ENCODE data around the gene SNRNP40. TPM values are rescaled to one million over a fixed set of nuclear protein-coding genes. Genes with fewer than 3 reads are reported as not detected.

Gene SNRNP40
- total and polyA plus RNA-seq, 4 donors, result 12.3 to 74.3 (median 19.8) TPM

DNA sequence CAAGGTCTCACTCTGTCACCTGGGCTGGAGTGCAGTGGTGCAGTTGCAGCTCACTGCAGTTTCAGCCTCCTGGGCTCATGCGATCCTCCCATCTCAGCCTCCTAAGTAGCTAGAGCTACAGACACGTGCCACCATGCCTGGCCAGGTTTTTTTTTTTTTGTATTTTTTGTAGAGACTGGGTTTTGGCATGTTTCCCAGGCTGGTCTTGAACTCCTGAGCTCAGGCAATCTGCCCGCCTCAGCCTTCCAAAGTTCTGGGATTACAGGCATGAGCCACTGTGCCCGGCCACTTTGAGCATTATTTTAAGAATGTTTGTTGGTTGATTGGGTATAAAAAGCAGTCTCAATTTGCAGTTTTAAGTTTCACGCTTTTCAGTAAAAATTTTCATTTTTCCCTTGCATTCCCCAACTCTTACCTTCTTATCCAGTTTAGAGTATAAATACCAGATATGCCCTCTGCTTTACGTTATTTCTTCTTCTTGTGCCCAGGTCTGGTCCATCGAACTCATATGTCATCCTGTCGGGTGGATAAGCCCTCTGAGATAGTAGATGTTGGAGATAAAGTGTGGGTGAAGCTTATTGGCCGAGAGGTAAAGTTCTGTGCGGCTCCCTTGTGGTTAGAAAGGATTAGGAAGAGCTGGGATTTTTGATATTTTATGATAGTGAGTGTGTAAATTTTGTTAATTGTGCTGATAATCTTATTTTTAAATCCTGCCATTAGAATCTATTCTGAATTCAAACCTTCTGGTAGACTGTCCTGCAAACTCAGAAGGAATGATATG, 40.3 kb upstream of the SNRNP40 start:
- TF ChIP-seq SP1 (IDR thresholded peaks at IDR 0.05), result no peak
- peak; percentile 17 to 50 for TF ChIP-seq HNF4A (conservative IDR thresholded peaks at IDR 0.05)
- WGBS, result 83% methylated on average over 10 of the region's 10 CpGs
- no peak overlapping the region for H3K27ac ChIP-seq (ENCODE audit: low read depth in 1 of 2, low read length in 2 of 2)
- DNase-seq (ENCODE audit: low spot score), result no peak
- peaks cover 0 to 3% (median 0%) of the 10 kb centered on the region in 4 donors for H3K36me3 ChIP-seq (ENCODE audit: control insufficient read depth in 4 of 4, insufficient read depth in 3 of 4, low read depth in 1 of 4, low read length in 3 of 4)
- no peak overlapping the region for H3K4me3 ChIP-seq (ENCODE audit: low read depth in 1 of 3, low read length in 3 of 3)
- no peaks in the 10 kb centered on the region for H3K9me3 ChIP-seq (ENCODE audit: control insufficient read depth in 4 of 4, low read length in 3 of 4)
- H3K4me1 ChIP-seq (ENCODE audit: control insufficient read depth in 4 of 4, insufficient read depth in 4 of 4, low read length in 3 of 4), result peaks cover 0 to 5% (median under 1%) of the 10 kb centered on the region in 4 donors
- no peak overlapping the region for H3K9ac ChIP-seq (ENCODE audit: low read depth in 1 of 2, low read length in 2 of 2)
- no peaks in the 10 kb centered on the region for H3K27me3 ChIP-seq (ENCODE audit: control insufficient read depth in 4 of 4, insufficient read depth in 4 of 4, low read length in 3 of 4)

DNA sequence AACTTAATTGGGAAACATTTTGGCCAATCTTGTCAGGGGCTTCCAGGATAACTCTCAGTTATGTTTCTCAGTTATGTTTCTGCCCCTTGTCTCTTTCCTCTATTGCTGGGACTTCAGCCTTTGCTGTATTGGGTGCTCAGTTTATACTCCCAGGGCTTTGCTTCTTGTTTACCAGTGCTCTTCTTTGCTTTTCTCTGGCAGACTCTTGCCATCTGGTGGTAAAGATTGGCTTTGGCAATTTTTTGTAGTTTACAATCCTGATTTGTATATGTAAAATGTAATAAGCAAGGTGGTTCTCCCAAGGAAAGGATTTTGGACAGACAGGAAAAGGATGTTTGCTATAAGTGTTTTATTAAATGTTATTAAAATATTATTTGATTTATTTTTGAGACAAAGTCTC, 38.4 kb upstream of the SNRNP40 start:
- peaks cover 0 to 5% (median 0%) of the 10 kb centered on the region in 4 donors for H3K4me1 ChIP-seq (ENCODE audit: control insufficient read depth in 4 of 4, insufficient read depth in 4 of 4, low read length in 3 of 4)
- TF ChIP-seq TAF1 (conservative IDR thresholded peaks at IDR 0.05) (no peak), RAD21 (IDR thresholded peaks at IDR 0.05) (peak; percentile 81 to 82)
- TF ChIP-seq, protein P1, sequence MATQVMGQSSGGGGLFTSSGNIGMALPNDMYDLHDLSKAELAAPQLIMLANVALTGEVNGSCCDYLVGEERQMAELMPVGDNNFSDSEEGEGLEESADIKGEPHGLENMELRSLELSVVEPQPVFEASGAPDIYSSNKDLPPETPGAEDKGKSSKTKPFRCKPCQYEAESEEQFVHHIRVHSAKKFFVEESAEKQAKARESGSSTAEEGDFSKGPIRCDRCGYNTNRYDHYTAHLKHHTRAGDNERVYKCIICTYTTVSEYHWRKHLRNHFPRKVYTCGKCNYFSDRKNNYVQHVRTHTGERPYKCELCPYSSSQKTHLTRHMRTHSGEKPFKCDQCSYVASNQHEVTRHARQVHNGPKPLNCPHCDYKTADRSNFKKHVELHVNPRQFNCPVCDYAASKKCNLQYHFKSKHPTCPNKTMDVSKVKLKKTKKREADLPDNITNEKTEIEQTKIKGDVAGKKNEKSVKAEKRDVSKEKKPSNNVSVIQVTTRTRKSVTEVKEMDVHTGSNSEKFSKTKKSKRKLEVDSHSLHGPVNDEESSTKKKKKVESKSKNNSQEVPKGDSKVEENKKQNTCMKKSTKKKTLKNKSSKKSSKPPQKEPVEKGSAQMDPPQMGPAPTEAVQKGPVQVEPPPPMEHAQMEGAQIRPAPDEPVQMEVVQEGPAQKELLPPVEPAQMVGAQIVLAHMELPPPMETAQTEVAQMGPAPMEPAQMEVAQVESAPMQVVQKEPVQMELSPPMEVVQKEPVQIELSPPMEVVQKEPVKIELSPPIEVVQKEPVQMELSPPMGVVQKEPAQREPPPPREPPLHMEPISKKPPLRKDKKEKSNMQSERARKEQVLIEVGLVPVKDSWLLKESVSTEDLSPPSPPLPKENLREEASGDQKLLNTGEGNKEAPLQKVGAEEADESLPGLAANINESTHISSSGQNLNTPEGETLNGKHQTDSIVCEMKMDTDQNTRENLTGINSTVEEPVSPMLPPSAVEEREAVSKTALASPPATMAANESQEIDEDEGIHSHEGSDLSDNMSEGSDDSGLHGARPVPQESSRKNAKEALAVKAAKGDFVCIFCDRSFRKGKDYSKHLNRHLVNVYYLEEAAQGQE (IDR thresholded peaks at IDR 0.05), result peak; percentile 30
- TF ChIP-seq, protein P2, sequence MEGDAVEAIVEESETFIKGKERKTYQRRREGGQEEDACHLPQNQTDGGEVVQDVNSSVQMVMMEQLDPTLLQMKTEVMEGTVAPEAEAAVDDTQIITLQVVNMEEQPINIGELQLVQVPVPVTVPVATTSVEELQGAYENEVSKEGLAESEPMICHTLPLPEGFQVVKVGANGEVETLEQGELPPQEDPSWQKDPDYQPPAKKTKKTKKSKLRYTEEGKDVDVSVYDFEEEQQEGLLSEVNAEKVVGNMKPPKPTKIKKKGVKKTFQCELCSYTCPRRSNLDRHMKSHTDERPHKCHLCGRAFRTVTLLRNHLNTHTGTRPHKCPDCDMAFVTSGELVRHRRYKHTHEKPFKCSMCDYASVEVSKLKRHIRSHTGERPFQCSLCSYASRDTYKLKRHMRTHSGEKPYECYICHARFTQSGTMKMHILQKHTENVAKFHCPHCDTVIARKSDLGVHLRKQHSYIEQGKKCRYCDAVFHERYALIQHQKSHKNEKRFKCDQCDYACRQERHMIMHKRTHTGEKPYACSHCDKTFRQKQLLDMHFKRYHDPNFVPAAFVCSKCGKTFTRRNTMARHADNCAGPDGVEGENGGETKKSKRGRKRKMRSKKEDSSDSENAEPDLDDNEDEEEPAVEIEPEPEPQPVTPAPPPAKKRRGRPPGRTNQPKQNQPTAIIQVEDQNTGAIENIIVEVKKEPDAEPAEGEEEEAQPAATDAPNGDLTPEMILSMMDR (IDR thresholded peaks at IDR 0.05; ENCODE audit: low read depth, low read length, missing input control), result peak; percentile 44
- no peak overlapping the region for H3K4me3 ChIP-seq (ENCODE audit: low read depth in 1 of 3, low read length in 3 of 3)
- peaks cover 0 to 3% (median 0%) of the 10 kb centered on the region in 4 donors for H3K36me3 ChIP-seq (ENCODE audit: control insufficient read depth in 4 of 4, insufficient read depth in 3 of 4, low read depth in 1 of 4, low read length in 3 of 4)
- no peak for DNase-seq (ENCODE audit: low spot score)
- no peak overlapping the region for H3K27ac ChIP-seq (ENCODE audit: low read depth in 1 of 2, low read length in 2 of 2)
- no peaks in the 10 kb centered on the region for H3K27me3 ChIP-seq (ENCODE audit: control insufficient read depth in 4 of 4, insufficient read depth in 4 of 4, low read length in 3 of 4)
- no peak overlapping the region for H3K9ac ChIP-seq (ENCODE audit: low read depth in 1 of 2, low read length in 2 of 2)
- H3K9me3 ChIP-seq (ENCODE audit: control insufficient read depth in 4 of 4, low read length in 3 of 4), result no peaks in the 10 kb centered on the region

DNA sequence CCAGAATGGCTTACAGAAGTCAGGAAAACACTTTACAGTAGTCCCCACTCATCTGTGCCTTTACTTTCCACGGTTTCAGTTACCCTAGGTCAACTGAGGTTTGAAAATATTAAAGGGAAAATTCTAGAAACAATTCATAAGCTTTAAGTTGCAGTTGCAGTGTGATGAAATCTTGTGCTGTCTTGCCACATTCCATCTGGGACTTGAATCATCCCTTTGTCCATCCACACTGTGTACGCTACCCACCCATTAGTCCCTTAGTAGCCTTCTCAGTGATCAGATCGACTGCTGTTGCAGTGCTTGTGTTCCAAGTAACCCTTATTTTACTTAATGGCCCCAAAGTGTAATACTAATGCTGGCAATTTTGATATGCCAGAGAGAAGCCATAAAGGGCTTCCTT, 30.8 kb upstream of the SNRNP40 start:
- no peaks in the 10 kb centered on the region for H3K27me3 ChIP-seq (ENCODE audit: control insufficient read depth in 4 of 4, insufficient read depth in 4 of 4, low read length in 3 of 4)
- no peak overlapping the region for H3K27ac ChIP-seq (ENCODE audit: low read depth in 1 of 2, low read length in 2 of 2)
- no peaks in the 10 kb centered on the region for H3K4me1 ChIP-seq (ENCODE audit: control insufficient read depth in 4 of 4, insufficient read depth in 4 of 4, low read length in 3 of 4)
- H3K9me3 ChIP-seq (ENCODE audit: control insufficient read depth in 4 of 4, low read length in 3 of 4), result no peaks in the 10 kb centered on the region
- H3K4me3 ChIP-seq (ENCODE audit: low read depth in 1 of 3, low read length in 3 of 3), result no peak overlapping the region
- WGBS, result 90% methylated on average over 3 of the region's 3 CpGs
- DNase-seq (ENCODE audit: low spot score), result no peak
- peaks cover 0 to 8% (median 2%) of the 10 kb centered on the region in 4 donors for H3K36me3 ChIP-seq (ENCODE audit: control insufficient read depth in 4 of 4, insufficient read depth in 3 of 4, low read depth in 1 of 4, low read length in 3 of 4)
- H3K9ac ChIP-seq (ENCODE audit: low read depth in 1 of 2, low read length in 2 of 2), result no peak overlapping the region
- TF ChIP-seq TAF1 (conservative IDR thresholded peaks at IDR 0.05), result no peak
- no peak for TF ChIP-seq GABPA (IDR thresholded peaks at IDR 0.05 in 1 of 2, conservative IDR thresholded peaks at IDR 0.05 in 1 of 2)
- no peak for TF ChIP-seq HNF4G (IDR thresholded peaks at IDR 0.05)
- no peak for TF ChIP-seq JUND (IDR thresholded peaks at IDR 0.05)
- TF ChIP-seq, protein P3, sequence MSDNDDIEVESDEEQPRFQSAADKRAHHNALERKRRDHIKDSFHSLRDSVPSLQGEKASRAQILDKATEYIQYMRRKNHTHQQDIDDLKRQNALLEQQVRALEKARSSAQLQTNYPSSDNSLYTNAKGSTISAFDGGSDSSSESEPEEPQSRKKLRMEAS (IDR thresholded peaks at IDR 0.05), result no peak
- TF ChIP-seq EGR1 (IDR thresholded peaks at IDR 0.05; ENCODE audit: low read depth in 2 of 2), result no peak
- no peak for TF ChIP-seq FOXA1 (IDR thresholded peaks at IDR 0.05)
- TF ChIP-seq HNF4A (conservative IDR thresholded peaks at IDR 0.05), result no peak
- TF ChIP-seq, protein P4, sequence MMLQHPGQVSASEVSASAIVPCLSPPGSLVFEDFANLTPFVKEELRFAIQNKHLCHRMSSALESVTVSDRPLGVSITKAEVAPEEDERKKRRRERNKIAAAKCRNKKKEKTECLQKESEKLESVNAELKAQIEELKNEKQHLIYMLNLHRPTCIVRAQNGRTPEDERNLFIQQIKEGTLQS (IDR thresholded peaks at IDR 0.05), result no peak
- TF ChIP-seq, protein P2 (IDR thresholded peaks at IDR 0.05; ENCODE audit: low read depth, low read length, missing input control), result no peak
- no peak for TF ChIP-seq YY1 (IDR thresholded peaks at IDR 0.05)
- TF ChIP-seq RAD21 (IDR thresholded peaks at IDR 0.05), result no peak
- TF ChIP-seq, protein P1 (IDR thresholded peaks at IDR 0.05), result no peak
